Stimulated activated CD8-positive, alpha-beta memory T cell treated with anti-CD3 and anti-CD28 coated beads, Interleukin-12 subunit alpha, Interleukin-12 subunit beta, amount 100 ng/mL, for 4 hours (primary cell): ENCODE results near the gene MYLK4.

ENCODE experiments used
- DNase-seq: peaks from one replicate; pipeline ENCODE4 v3.0.0-alpha.2; 2020; ENCODE audit warnings: low read depth

The MYLK4 gene

GRCh38 chr6:2695454-2696095 is 55.1 kb downstream of the MYLK4 start:
- no peak for DNase-seq

GRCh38 chr6:2693231-2693630 is 57.5 kb downstream of the MYLK4 start:
- DNase-seq = no peak

GRCh38 chr6:2688401-2689064 is 62.2 kb downstream of the MYLK4 start:
- DNase-seq = no peak

GRCh38 chr6:2687456-2687855 is 63.3 kb downstream of the MYLK4 start:
- DNase-seq = no peak

GRCh38 chr6:2686515-2686914 is 64.2 kb downstream of the MYLK4 start:
- DNase-seq = no peak

- DNase-seq = no peak
Measured at GRCh38 chr6:2684766-2685754, 65.7 kb downstream of the MYLK4 start.

- no peak for DNase-seq
Measured at GRCh38 chr6:2684103-2684749, 66.5 kb downstream of the MYLK4 start.

GRCh38 chr6:2680264-2680922 is 70.3 kb downstream of the MYLK4 start:
- DNase-seq = no peak

- DNase-seq = no peak
Measured at GRCh38 chr6:2677080-2677593, 73.6 kb downstream of the MYLK4 start.

GRCh38 chr6:2676048-2676447 is 74.7 kb downstream of the MYLK4 start:
- no peak for DNase-seq

- DNase-seq = no peak
Measured at GRCh38 chr6:2674857-2675256, 75.9 kb downstream of the MYLK4 start.

GRCh38 chr6:2669067-2669700 is 81.5 kb downstream of the MYLK4 start:
- no peak for DNase-seq

GRCh38 chr6:2667617-2668016 is 83.1 kb downstream of the MYLK4 start:
- DNase-seq = no peak

GRCh38 chr6:2666906-2667575 is 83.7 kb downstream of the MYLK4 start:
- DNase-seq = no peak

- DNase-seq = no peak
Measured at GRCh38 chr6:2665146-2666070, 85.3 kb downstream of the MYLK4 start.

GRCh38 chr6:2663123-2663522 is 87.6 kb downstream of the MYLK4 start:
- no peak for DNase-seq

- DNase-seq = no peak
Measured at GRCh38 chr6:2661651-2662050, 89.1 kb downstream of the MYLK4 start.

GRCh38 chr6:2659882-2660281 is 90.8 kb downstream of the MYLK4 start:
- no peak for DNase-seq

GRCh38 chr6:2659381-2659780 is 91.3 kb downstream of the MYLK4 start:
- DNase-seq = no peak
